NT2/D1 (cell line): Measurements from ENCODE around the gene DHX16.
A peak's percentile ranks its signal among the peaks of the same experiment; 100 is the strongest.

Experiments used
- DNase-seq: peaks from one replicate; pipeline ENCODE4 v3.0.0-alpha.2; 2011; ENCODE audit warnings: low read depth, low spot score
- H3K27me3 ChIP-seq: 2 replicates; pipeline ENCODE4 v1.6.0; 2011; ENCODE audit warnings: mild to moderate bottlenecking; ENCODE audit not compliant: insufficient read length, insufficient read depth
- H3K36me3 ChIP-seq: 2 replicates; pipeline ENCODE4 v1.6.1; 2011; ENCODE audit warnings: mild to moderate bottlenecking, low read length, mixed read lengths; ENCODE audit not compliant: insufficient read depth, insufficient read length
- H3K4me1 ChIP-seq: 2 replicates; pipeline ENCODE4 v1.5.1; 2011; ENCODE audit not compliant: insufficient read depth, insufficient read length
- H3K4me3 ChIP-seq: 2 replicates; pipeline ENCODE4 v1.5.1; 2011; ENCODE audit warnings: low read depth; ENCODE audit not compliant: insufficient read length
- H3K9ac ChIP-seq: 2 replicates; pipeline ENCODE4 v1.6.0; 2011; ENCODE audit warnings: low read depth; ENCODE audit not compliant: insufficient read length
- H3K9me3 ChIP-seq: 2 replicates; pipeline ENCODE4 v1.5.1; 2011; ENCODE audit warnings: mild to moderate bottlenecking, low read length; ENCODE audit not compliant: insufficient read depth
- SUZ12 ChIP-seq: IDR thresholded peaks from 2 replicates; pipeline ENCODE4 v1.6.1; 2011; ENCODE audit not compliant: insufficient read length, insufficient read depth; ENCODE audit errors: extremely low read depth
- YY1 ChIP-seq: IDR thresholded peaks from 2 replicates; pipeline ENCODE4 v1.6.1; 2011; ENCODE audit not compliant: insufficient read length, insufficient read depth
- ZNF274 ChIP-seq: IDR thresholded peaks from 2 replicates; pipeline ENCODE4 v1.6.1; 2011; ENCODE audit warnings: mild to moderate bottlenecking, low read depth, low read length

The DHX16 gene

DNA sequence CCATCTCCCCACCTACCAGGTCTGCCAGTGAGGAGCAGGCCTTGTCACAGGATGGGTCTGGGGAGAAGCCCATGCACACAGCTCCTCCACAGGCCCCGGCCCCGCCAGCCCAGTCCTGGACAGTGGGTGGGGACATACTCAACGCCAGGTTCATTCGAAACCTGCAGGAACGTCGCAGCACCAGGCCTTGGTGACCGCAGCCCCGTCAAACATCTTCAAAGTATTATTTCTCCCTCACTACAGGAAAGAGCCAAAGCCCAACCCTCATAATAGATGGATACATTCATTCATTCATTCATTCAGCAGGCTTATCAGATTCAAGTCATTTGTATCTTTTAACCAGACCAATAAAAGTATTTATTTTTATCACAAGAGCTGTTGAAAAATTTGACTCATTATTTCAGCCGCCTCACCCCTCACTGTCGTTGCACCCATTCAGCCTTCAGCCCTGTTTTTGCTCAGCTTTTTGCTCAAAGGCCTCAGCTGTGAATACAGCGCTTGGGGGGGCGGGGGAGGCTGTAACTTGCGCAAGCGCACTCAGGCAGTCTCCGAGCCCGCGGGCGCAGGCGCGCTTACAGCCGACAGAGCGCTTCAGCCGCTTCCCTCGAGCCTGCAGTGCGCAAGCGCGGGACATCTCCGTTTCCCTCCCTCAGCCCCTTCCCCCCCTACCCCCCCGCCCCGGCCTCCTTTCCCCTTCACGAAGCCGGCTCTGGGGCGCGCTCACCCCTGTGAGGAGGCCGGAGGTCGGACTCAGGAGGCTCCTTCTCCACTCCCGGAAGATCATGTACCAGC is 26.2 kb downstream of the DHX16 start, which contains the start of gene C6orf136:
Gene C6orf136 (plus strand): TSS at position 684 of the 792 bp plus-strand sequence. CDS start 99 bp downstream, at position 783.
- no peaks in the 10 kb centered on the region for H3K9me3 ChIP-seq
- H3K4me3 ChIP-seq, result peak within 1 kb of the TSS; percentile 83
- peak; percentile 82 for DNase-seq
- no peaks in the 10 kb centered on the region for H3K27me3 ChIP-seq
- H3K4me1 ChIP-seq, result no peaks in the 10 kb centered on the region
- H3K9ac ChIP-seq, result peak within 1 kb of the TSS; percentile 95
- peaks cover 52% of the 10 kb centered on the region for H3K36me3 ChIP-seq
- no peak for TF ChIP-seq YY1
- TF ChIP-seq ZNF274, result no peak
- no peak for TF ChIP-seq SUZ12

DNA sequence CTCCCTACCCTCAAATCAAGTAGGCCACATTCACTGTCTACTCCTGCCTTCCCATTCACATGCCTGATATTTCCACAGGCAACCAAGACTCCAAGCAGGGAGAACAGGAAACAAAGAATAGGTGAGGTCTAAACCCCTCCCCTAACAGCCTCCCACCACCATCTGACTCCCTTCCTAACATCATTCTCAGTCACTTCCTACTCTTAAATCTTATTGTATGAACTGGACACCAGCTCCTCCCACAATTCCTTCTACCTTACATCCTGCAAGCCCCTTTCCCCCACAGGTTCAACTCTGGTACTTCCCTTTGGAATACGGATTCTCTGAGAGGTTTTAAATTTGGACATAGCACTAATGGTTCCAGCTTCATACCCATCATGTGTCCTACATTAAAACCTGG is 26.8 kb downstream of the DHX16 start:
- H3K9ac ChIP-seq, result peak overlapping the region; percentile 63
- peak overlapping the region; percentile 10 for H3K4me3 ChIP-seq
- peaks cover 55% of the 10 kb centered on the region for H3K36me3 ChIP-seq
- DNase-seq, result no peak
- H3K9me3 ChIP-seq, result no peaks in the 10 kb centered on the region
- no peaks in the 10 kb centered on the region for H3K27me3 ChIP-seq
- TF ChIP-seq YY1 (no peak), SUZ12 (no peak), ZNF274 (no peak)
- no peaks in the 10 kb centered on the region for H3K4me1 ChIP-seq

- TF ChIP-seq ZNF274 (no peak), YY1 (no peak), SUZ12 (no peak)
- H3K9me3 ChIP-seq, result no peaks in the 10 kb centered on the region
- H3K4me1 ChIP-seq, result no peaks in the 10 kb centered on the region
- H3K9ac ChIP-seq, result no peak overlapping the region
- no peaks in the 10 kb centered on the region for H3K27me3 ChIP-seq
- peaks cover 56% of the 10 kb centered on the region for H3K36me3 ChIP-seq
- no peak overlapping the region for H3K4me3 ChIP-seq
- DNase-seq, result no peak
Observed at GRCh38 chr6:30644769-30645168, 28.0 kb downstream of the DHX16 start.

- peaks cover 55% of the 10 kb centered on the region for H3K36me3 ChIP-seq
- no peak overlapping the region for H3K4me3 ChIP-seq
- no peaks in the 10 kb centered on the region for H3K27me3 ChIP-seq
- H3K9me3 ChIP-seq, result no peaks in the 10 kb centered on the region
- DNase-seq, result no peak
- H3K9ac ChIP-seq, result no peak overlapping the region
- H3K4me1 ChIP-seq, result no peaks in the 10 kb centered on the region
- TF ChIP-seq ZNF274 (no peak), YY1 (no peak), SUZ12 (no peak)
Observed at GRCh38 chr6:30643656-30644055, 29.1 kb downstream of the DHX16 start.

DNA sequence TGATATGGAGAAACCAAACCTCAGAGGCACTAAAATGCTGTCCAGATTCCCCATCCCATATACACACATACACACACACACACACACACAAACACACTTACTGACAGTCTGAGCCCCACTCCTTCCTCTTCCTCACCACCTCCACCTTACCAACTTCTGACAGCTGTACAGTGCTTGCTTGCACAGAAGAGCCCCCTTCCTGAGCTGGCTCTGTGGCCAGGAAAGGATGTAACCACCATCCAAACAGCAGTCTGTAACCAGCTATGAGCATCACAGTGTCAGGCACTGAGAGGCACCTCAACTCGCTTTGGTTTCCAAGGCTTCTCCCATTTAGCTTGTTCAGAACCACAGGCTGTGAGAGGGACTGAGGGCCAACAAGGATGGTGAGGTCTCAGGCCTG is 31.8 kb downstream of the DHX16 start:
- no peak for DNase-seq
- no peaks in the 10 kb centered on the region for H3K4me1 ChIP-seq
- peaks cover 62% of the 10 kb centered on the region for H3K36me3 ChIP-seq
- H3K27me3 ChIP-seq, result no peaks in the 10 kb centered on the region
- TF ChIP-seq ZNF274 (no peak), SUZ12 (no peak), YY1 (no peak)
- no peaks in the 10 kb centered on the region for H3K9me3 ChIP-seq
- H3K4me3 ChIP-seq, result no peak overlapping the region
- H3K9ac ChIP-seq, result no peak overlapping the region

GRCh38 chr6:30640481-30640880 is 32.3 kb downstream of the DHX16 start:
- no peak overlapping the region for H3K9ac ChIP-seq
- no peak for DNase-seq
- peaks cover 56% of the 10 kb centered on the region for H3K36me3 ChIP-seq
- no peak overlapping the region for H3K4me3 ChIP-seq
- no peaks in the 10 kb centered on the region for H3K9me3 ChIP-seq
- H3K4me1 ChIP-seq, result no peaks in the 10 kb centered on the region
- no peaks in the 10 kb centered on the region for H3K27me3 ChIP-seq
- TF ChIP-seq ZNF274, result no peak
- TF ChIP-seq YY1, result no peak
- TF ChIP-seq SUZ12, result no peak

GRCh38 chr6:30635834-30636233 is 37.0 kb downstream of the DHX16 start:
- no peak for TF ChIP-seq ZNF274
- TF ChIP-seq SUZ12, result no peak
- no peak for TF ChIP-seq YY1
- peaks cover 33% of the 10 kb centered on the region for H3K36me3 ChIP-seq
- H3K27me3 ChIP-seq, result no peaks in the 10 kb centered on the region
- no peak overlapping the region for H3K9ac ChIP-seq
- no peak for DNase-seq
- no peak overlapping the region for H3K4me3 ChIP-seq
- no peaks in the 10 kb centered on the region for H3K9me3 ChIP-seq
- H3K4me1 ChIP-seq, result no peaks in the 10 kb centered on the region
